Astrocyte (in vitro differentiated cells and primary cell): ENCODE measurements around the gene SLC38A8.

Source experiments
- EZH2 ChIP-seq: IDR thresholded peaks from 2 replicates; pipeline ENCODE4 v1.6.1; 2012; ENCODE audit warnings: mild to moderate bottlenecking, low read length, inconsistent platforms; ENCODE audit not compliant: insufficient read depth
- TF ChIP-seq, protein P1 (sequence below): IDR thresholded peaks from 2 replicates; pipeline ENCODE4 v1.5.1; 2011; ENCODE audit warnings: low read depth, mild to moderate bottlenecking, inconsistent platforms, low read length, moderate library complexity; ENCODE audit not compliant: insufficient read depth

DNA sequence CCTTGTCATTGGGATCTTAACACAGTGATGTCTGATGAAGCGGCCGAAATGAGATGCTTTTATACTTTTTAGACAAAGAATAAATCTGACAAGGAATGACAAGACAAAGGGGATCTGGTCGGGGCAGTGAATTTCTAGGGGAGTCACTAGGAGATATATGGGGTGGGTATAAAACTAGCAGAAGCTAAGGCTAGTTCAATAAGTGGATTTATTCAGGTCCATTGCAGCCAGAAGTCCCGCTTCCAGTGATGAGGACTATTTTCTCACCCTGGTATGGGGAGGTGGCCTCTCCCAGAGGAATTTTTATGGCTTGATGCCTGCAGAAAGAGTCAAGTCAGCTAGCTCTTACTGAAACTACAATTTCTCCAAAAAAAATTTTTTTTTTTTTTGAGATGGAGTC is 23.9 kb downstream of the SLC38A8 start:
- TF ChIP-seq, protein P1, sequence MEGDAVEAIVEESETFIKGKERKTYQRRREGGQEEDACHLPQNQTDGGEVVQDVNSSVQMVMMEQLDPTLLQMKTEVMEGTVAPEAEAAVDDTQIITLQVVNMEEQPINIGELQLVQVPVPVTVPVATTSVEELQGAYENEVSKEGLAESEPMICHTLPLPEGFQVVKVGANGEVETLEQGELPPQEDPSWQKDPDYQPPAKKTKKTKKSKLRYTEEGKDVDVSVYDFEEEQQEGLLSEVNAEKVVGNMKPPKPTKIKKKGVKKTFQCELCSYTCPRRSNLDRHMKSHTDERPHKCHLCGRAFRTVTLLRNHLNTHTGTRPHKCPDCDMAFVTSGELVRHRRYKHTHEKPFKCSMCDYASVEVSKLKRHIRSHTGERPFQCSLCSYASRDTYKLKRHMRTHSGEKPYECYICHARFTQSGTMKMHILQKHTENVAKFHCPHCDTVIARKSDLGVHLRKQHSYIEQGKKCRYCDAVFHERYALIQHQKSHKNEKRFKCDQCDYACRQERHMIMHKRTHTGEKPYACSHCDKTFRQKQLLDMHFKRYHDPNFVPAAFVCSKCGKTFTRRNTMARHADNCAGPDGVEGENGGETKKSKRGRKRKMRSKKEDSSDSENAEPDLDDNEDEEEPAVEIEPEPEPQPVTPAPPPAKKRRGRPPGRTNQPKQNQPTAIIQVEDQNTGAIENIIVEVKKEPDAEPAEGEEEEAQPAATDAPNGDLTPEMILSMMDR, result no peak
- no peak for TF ChIP-seq EZH2
